ENCODE data around the gene GADL1.
A peak's percentile ranks its signal among the peaks of the same experiment; 100 is the strongest.

GADL1 gene

DNA sequence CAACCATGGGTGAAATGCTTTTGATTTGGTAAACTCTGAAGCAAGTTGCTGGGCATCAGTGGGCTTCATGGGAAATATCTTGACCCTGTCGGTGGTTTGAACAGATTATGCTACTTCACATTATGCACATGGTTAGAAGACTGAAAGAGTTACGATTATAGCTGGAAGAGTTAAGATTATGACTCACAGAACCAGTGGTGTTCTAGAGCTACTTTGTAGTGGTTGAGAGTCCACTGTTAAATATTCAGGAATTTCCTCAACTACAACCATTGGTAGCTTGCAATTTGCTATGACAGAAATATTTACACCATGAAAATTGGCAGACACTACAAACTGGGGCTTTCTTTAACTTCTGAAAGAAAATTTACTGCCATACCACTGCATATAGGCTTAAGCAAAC, 99.3 kb downstream of the GADL1 start:
- DNase-seq (ENCODE audit: low read depth), result peak; percentile 39
- no peak overlapping the region for H3K4me3 ChIP-seq (ENCODE audit: low read depth, low read length)
- TF ChIP-seq, protein P1, sequence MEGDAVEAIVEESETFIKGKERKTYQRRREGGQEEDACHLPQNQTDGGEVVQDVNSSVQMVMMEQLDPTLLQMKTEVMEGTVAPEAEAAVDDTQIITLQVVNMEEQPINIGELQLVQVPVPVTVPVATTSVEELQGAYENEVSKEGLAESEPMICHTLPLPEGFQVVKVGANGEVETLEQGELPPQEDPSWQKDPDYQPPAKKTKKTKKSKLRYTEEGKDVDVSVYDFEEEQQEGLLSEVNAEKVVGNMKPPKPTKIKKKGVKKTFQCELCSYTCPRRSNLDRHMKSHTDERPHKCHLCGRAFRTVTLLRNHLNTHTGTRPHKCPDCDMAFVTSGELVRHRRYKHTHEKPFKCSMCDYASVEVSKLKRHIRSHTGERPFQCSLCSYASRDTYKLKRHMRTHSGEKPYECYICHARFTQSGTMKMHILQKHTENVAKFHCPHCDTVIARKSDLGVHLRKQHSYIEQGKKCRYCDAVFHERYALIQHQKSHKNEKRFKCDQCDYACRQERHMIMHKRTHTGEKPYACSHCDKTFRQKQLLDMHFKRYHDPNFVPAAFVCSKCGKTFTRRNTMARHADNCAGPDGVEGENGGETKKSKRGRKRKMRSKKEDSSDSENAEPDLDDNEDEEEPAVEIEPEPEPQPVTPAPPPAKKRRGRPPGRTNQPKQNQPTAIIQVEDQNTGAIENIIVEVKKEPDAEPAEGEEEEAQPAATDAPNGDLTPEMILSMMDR (conservative IDR thresholded peaks at IDR 0.05; ENCODE audit: low read depth, low read length), result no peak

DNA sequence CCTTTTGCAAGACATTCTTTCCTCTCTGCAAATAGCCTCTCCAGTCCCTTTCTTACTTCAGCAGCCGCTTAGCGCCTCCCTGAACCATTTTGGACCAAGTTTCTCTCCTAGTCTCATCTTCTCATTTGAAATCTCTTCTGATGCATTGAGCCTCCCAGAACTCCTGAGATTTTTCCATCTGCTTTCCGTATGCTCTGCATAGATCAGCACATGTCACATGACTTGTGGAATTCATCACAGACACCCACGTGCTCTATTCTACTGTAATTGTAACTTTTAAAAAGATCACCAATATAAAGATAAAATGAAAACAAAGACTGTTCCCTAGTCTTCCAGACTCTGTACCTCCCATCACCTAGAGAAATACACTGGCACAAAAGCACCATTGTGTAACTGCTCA, 100.7 kb downstream of the GADL1 start:
- TF ChIP-seq, protein P1 (conservative IDR thresholded peaks at IDR 0.05; ENCODE audit: low read depth, low read length), result no peak
- no peak for DNase-seq (ENCODE audit: low read depth)

DNA sequence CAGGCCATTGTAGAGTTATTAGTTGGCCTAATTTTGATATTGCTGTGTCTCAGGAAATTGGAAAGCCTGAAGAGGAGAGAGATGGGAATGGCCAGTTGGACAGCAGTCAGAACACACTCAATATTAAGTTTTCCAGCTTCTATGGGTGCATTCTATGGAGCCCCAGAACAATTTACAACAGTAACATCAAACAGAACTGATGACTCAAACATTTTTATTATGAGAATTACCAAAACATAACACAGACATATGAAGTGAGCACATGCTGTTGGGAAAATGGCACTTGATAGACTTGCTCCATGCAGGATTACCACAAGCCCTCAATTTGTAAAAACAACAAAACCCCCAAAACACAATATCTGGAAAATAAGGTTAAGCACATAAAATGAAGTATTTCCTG, 104.3 kb downstream of the GADL1 start:
- no peak for DNase-seq (ENCODE audit: low read depth)
- no peak overlapping the region for H3K4me3 ChIP-seq (ENCODE audit: low read depth, low read length)
- TF ChIP-seq, protein P1 (conservative IDR thresholded peaks at IDR 0.05; ENCODE audit: low read depth, low read length), result no peak

More for the DNA sequence above, 100.7 kb downstream of the GADL1 start:
- no peak overlapping the region for H3K4me3 ChIP-seq (ENCODE audit: low read depth, low read length)

DNA sequence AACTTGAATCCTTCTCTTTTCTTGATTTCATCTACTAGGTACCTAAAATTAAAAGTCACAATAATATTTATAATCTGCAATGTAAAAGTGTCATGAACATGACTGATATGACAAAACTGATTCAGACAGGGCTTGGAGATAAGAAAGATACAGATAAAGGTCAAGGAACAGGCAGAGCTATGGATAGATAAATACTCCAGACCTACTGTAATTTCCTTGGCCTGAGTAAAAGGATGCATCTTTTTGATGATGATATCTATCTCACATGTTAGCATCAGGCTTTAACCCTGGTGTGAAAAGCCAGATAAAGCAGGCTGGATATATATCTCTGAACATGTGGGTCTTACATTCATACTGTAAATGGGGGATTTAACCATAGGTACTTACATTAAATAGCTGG, 108.1 kb downstream of the GADL1 start:
- DNase-seq (ENCODE audit: low read depth), result no peak
- TF ChIP-seq, protein P1 (conservative IDR thresholded peaks at IDR 0.05; ENCODE audit: low read depth, low read length), result no peak
- no peak overlapping the region for H3K4me3 ChIP-seq (ENCODE audit: low read depth, low read length)

DNA sequence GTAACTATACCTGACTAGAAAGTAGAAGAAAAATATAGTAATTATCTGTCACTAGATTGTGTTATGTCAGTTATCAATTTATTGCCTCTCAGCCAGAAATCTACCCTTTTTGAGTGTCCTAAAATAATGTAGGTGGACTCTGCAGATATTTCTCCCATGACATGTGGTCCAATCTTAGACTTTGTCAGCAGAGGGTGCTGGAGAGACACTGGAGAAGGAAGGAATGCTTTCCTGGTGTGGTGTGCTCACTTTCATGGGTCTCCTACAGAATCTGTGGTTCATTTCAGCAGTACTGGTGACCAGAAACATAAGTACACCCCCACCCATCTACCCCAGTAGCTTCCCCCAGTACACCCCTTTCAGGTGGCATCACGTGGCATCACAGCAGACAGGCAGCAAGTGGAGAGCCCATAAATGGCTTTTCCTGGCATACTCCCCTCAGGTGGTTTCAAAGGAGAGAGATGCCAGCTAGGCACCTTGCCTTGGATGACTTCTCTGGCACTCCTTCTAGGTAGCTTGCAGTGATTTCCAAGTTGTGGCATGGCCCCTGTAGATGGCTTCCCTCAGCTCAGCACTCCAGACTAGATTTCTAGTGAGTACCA, 114.7 kb downstream of the GADL1 start:
- TF ChIP-seq, protein P1 (conservative IDR thresholded peaks at IDR 0.05; ENCODE audit: low read depth, low read length), result peak; percentile 73
- peak; percentile 61 for DNase-seq (ENCODE audit: low read depth)
- no peak overlapping the region for H3K4me3 ChIP-seq (ENCODE audit: low read depth, low read length)

DNA sequence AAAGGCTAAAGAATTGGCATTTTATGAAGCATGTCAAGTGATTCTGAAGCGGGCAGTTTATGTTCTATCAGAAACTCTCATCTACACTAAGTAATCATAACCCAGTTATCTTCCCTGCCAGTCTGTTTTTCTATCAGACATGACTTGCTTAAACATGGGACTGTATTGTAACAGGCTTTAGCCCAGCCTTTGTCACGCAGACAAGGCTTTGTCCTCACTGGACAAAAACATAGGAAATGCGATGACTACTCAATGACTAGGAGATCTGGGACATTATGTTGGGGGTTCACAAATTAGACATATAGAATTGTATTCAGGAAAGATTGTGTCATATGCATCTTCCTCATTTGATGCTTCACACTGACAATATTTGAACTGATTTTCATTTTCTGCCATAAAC, 115.5 kb downstream of the GADL1 start:
- TF ChIP-seq, protein P1 (conservative IDR thresholded peaks at IDR 0.05; ENCODE audit: low read depth, low read length), result no peak
- no peak for DNase-seq (ENCODE audit: low read depth)
- no peak overlapping the region for H3K4me3 ChIP-seq (ENCODE audit: low read depth, low read length)

DNA sequence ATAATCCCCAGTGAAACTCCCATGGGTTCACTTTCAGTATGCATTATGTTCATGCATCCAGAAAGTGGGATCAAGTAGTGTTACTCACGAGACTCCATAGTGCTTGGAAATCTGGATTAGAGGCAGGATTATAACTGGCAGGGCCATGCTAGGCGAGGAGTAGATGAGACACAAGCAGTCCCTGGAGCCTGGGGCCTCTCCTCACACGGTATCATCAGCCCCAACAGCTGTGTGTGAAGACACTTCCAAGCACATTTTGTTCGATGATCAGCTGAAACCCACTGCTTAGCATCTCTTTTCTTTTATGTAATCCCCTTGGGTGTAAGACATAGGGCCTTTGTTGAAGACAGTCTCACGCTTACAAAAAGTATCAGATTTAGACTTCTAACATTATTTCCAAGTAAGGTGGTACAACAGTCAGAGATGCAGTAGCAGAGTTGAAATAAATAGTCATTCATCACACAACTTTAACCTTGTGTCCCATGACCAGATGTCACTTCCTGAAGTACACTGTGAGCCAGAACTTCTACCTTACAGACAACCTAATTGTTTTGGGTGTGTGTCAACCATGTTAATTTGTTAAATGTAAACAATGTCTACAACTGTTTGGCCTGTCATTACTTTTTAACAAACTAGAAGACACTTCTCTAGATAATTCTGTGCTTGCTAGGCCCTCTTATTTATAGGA, 116.9 kb downstream of the GADL1 start:
- TF ChIP-seq, protein P1 (conservative IDR thresholded peaks at IDR 0.05; ENCODE audit: low read depth, low read length), result no peak
- no peak overlapping the region for H3K4me3 ChIP-seq (ENCODE audit: low read depth, low read length)
- DNase-seq (ENCODE audit: low read depth), result no peak
